ENCODE data around the gene WDHD1. TPM values are rescaled to one million over a fixed set of nuclear protein-coding genes. Genes with fewer than 3 reads are reported as not detected.

The WDHD1 gene
- 10 to 100 TPM in 5 of 6 experiments, 1 to 10 TPM in 1; 9.8 to 20.3 (median 17.8) TPM for total RNA-seq (2021; fragmentation: NEBNext Ultra II Directional; extraction: Animal tissue kit (Norgen Biotek cat#: 25700))
- long read RNA-seq, full-length matches to known transcripts, result 3 of 12 reads
- long read RNA-seq, partial matches to known transcripts, result 9 of 12 reads
- long read RNA-seq, other reads (novel, unspliced or antisense), result 0 of 12 reads

DNA sequence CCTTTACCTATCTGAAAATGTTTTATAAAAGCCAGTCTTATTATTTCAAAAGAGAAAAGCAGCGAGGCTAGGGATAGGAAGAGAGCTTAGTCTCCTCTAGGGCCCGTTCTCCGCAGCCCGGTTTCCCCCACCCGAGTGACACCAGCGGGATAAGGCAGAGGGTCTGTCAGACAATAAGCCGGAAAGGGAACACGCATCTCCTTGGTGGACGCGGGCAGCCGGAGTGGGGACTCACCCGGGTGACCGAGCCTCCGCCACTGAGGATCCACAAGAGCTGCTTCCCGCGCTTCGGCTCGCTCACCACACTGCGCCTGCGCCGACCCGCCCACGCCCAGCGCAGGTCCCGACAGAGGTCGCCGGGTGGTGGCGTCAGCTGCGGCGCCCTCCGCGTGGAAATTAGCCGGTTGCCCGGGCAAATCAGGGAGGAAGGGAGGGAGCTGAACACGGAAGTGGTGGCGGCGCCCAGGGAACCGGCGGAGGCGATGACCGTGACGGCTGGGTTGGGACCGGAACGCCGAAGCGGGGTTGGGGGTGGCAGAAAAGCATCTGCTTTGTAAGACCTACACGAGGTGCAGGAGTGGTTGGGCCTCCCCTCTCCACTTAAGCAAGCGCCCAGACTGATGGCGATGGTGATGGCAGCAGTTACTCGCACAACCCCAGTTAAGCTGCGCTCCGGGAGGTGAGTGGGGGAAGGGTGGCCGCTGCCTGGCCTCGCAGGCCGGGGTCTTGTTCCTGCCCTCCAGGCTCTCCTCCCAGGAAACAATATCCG lies at the start of gene WDHD1, which contains the start of gene SOCS4:
Gene WDHD1 (minus strand): TSS at position 307 of the 769 bp plus-strand sequence. CDS start 312 bp downstream, outside the sequence.
Gene SOCS4 (plus strand): TSS at position 444 of the 769 bp plus-strand sequence. CDS start 15,806 bp downstream, outside the sequence.
- peak; percentile 39 for TF ChIP-seq CTCF (IDR thresholded peaks at IDR 0.05)
- H3K27me3 Mint-ChIP-seq (ENCODE audit: insufficient read depth), result no peaks in the 10 kb centered on the region; the same call in 1 of the 2 replicates
- peaks cover 63% of the 10 kb centered on the region for H3K4me1 Mint-ChIP-seq (ENCODE audit: low read depth)

GRCh38 chr14:55075628-55076175 lies 48.8 kb upstream of the WDHD1 start:
- no peaks in the 10 kb centered on the region for H3K9me3 Mint-ChIP-seq
- DNase-seq, result peak; percentile 45

More for the DNA sequence above, at the start of gene WDHD1, which contains the start of gene SOCS4:
- peak; percentile 93 for DNase-seq
- Mint-ChIP-seq H3K9me3 (no peaks in the 10 kb centered on the region), H3K36me3 (ENCODE audit: low read depth) (no peaks in the 10 kb centered on the region; the same call in 1 of the 2 replicates), H3K27ac (peak within 1 kb of the TSS; percentile 94), H3K4me3 (peak within 1 kb of the TSS; percentile 95)

DNA sequence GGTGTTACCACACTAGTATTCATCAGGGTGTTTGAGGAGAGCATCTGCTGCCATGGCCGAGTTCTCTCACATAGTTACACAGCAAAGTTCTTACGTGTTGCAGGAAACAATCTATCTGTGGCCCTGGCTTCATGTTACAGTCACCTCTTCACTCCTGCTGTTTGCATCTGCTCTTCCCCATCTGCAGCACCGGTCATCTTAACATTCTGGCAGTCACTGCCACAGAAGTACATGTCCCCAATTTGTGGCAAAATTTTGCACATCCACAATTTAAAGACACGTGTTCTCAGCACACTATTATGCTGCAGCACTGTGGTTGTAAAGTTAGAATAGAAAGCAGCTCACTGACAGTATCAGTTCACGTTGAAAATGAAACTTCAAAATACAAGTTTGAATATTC lies 47.8 kb upstream of the WDHD1 start:
- peaks cover 3% of the 10 kb centered on the region; the same call in 1 of the 2 replicates for H3K36me3 Mint-ChIP-seq (ENCODE audit: low read depth)
- H3K9me3 Mint-ChIP-seq, result no peaks in the 10 kb centered on the region
- H3K4me1 Mint-ChIP-seq (ENCODE audit: low read depth), result peaks cover 62% of the 10 kb centered on the region
- H3K27ac Mint-ChIP-seq, result peak overlapping the region; percentile 74
- DNase-seq, result no peak
- H3K27me3 Mint-ChIP-seq (ENCODE audit: insufficient read depth), result peaks cover 3% of the 10 kb centered on the region
- TF ChIP-seq CTCF (IDR thresholded peaks at IDR 0.05), result no peak
- H3K4me3 Mint-ChIP-seq, result peak overlapping the region; percentile 27

More at GRCh38 chr14:55075628-55076175, 48.8 kb upstream of the WDHD1 start:
- Mint-ChIP-seq H3K27me3 (ENCODE audit: insufficient read depth) (peaks cover 3% of the 10 kb centered on the region), H3K4me3 (peak overlapping the region; percentile 44), H3K4me1 (ENCODE audit: low read depth) (peaks cover 51% of the 10 kb centered on the region), H3K27ac (peak overlapping the region; percentile 74), H3K36me3 (ENCODE audit: low read depth) (no peaks in the 10 kb centered on the region)
- no peak for TF ChIP-seq CTCF (IDR thresholded peaks at IDR 0.05)

GRCh38 chr14:55073856-55074255 lies 47.0 kb upstream of the WDHD1 start:
- Mint-ChIP-seq H3K27me3 (ENCODE audit: insufficient read depth) (peaks cover 3% of the 10 kb centered on the region), H3K27ac (peak overlapping the region; percentile 74), H3K36me3 (ENCODE audit: low read depth) (peaks cover 5% of the 10 kb centered on the region; the same call in 1 of the 2 replicates), H3K9me3 (no peaks in the 10 kb centered on the region), H3K4me1 (ENCODE audit: low read depth) (peaks cover 63% of the 10 kb centered on the region), H3K4me3 (peak overlapping the region; percentile 15)
- peak; percentile 81 for DNase-seq
- TF ChIP-seq CTCF (IDR thresholded peaks at IDR 0.05), result no peak

DNA sequence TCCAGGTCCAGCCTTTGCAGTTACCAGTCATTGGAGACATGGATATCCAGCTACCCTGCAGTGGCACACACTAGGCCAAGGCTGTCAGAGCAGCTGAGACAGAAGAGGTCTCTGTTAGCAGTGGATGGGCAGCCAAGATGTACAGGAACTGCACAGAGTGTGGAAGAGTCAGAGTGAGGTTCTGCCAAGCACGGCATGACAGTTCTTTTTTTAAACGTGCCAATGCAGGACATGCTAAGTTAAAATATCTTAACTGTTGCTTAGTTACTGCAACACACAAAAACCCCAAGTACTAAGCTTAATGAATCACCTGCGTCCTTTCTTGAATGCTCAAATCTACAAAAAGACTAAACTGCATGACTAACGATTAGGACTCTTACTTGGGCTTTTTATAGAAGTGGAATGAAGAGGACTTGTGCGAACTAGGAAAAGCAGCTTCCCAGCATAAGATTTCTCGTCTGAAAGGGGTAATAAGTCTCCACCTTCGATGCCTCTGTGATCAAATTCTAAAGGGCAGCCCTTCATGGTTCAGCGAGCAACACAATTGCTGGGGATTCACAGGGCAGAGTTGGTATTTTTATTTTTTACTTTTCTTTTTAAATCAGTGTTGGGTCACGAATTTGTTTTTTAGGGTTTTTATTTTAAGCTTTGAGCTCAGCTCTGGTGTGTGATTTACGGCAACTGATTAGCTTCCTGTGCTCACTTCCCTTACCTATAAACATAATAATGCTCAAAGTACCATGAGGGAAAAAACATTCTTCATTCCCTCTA lies 45.2 kb upstream of the WDHD1 start:
- peak overlapping the region; percentile 99 for H3K27ac Mint-ChIP-seq
- H3K9me3 Mint-ChIP-seq, result no peaks in the 10 kb centered on the region
- H3K36me3 Mint-ChIP-seq (ENCODE audit: low read depth), result peaks cover 16% of the 10 kb centered on the region
- peak; percentile 99 for DNase-seq
- peaks cover 63% of the 10 kb centered on the region for H3K4me1 Mint-ChIP-seq (ENCODE audit: low read depth)
- H3K4me3 Mint-ChIP-seq, result peak overlapping the region; percentile 75
- TF ChIP-seq CTCF (IDR thresholded peaks at IDR 0.05), result no peak
- peaks cover 3% of the 10 kb centered on the region for H3K27me3 Mint-ChIP-seq (ENCODE audit: insufficient read depth)
